Neuron (in vitro differentiated cells): ENCODE results near the gene SPTBN5.

Source experiments
- H2AFZ ChIP-seq: one replicate; pipeline ENCODE4 v1.6.1; 2013; ENCODE audit warnings: low read depth, mild to moderate bottlenecking, inconsistent platforms, low read length, moderate library complexity
- H3K27me3 ChIP-seq: one replicate; pipeline ENCODE4 v1.6.1; 2013; ENCODE audit warnings: low read length; ENCODE audit not compliant: insufficient read depth
- H3K36me3 ChIP-seq: one replicate; pipeline ENCODE4 v1.6.1; 2013; ENCODE audit warnings: low read length; ENCODE audit not compliant: insufficient read depth
- H3K4me1 ChIP-seq: one replicate; pipeline ENCODE4 v1.6.1; 2013; ENCODE audit warnings: low read length; ENCODE audit not compliant: insufficient read depth
- H3K4me3 ChIP-seq: 2 replicates; pipeline ENCODE4 v1.5.1; 2013; ENCODE audit warnings: mild to moderate bottlenecking, low read length, moderate library complexity
- H3K9me3 ChIP-seq: one replicate; pipeline ENCODE4 v1.6.1; 2013; ENCODE audit warnings: low read length

SPTBN5 gene

GRCh38 chr15:41871175-41871905, 22.5 kb downstream of the SPTBN5 start:
- Histone ChIP-seq H3K9me3 (no peaks in the 10 kb centered on the region), H3K36me3 (no peaks in the 10 kb centered on the region), H2AFZ (no peak overlapping the region), H3K4me3 (no peak overlapping the region), H3K4me1 (peaks cover 6% of the 10 kb centered on the region), H3K27me3 (no peaks in the 10 kb centered on the region)

- Histone ChIP-seq H3K4me3 (no peak overlapping the region), H3K36me3 (no peaks in the 10 kb centered on the region), H3K27me3 (no peaks in the 10 kb centered on the region), H3K9me3 (no peaks in the 10 kb centered on the region), H3K4me1 (peaks cover 12% of the 10 kb centered on the region), H2AFZ (no peak overlapping the region)
Observed at GRCh38 chr15:41870689-41871081, 23.2 kb downstream of the SPTBN5 start.

- H2AFZ ChIP-seq = no peak overlapping the region
- no peak overlapping the region for H3K4me3 ChIP-seq
- no peaks in the 10 kb centered on the region for H3K9me3 ChIP-seq
- H3K36me3 ChIP-seq = no peaks in the 10 kb centered on the region
- no peaks in the 10 kb centered on the region for H3K27me3 ChIP-seq
- H3K4me1 ChIP-seq = peaks cover 12% of the 10 kb centered on the region
Observed at GRCh38 chr15:41869770-41870688, 23.8 kb downstream of the SPTBN5 start.

- no peak overlapping the region for H3K4me3 ChIP-seq
- H2AFZ ChIP-seq = no peak overlapping the region
- H3K9me3 ChIP-seq = no peaks in the 10 kb centered on the region
Observed at GRCh38 chr15:41868321-41868720, 25.5 kb downstream of the SPTBN5 start.

GRCh38 chr15:41866872-41867579, 26.8 kb downstream of the SPTBN5 start:
- Histone ChIP-seq H3K27me3 (no peaks in the 10 kb centered on the region), H3K9me3 (no peaks in the 10 kb centered on the region), H3K4me1 (peaks cover 12% of the 10 kb centered on the region), H3K36me3 (no peaks in the 10 kb centered on the region), H2AFZ (no peak overlapping the region), H3K4me3 (no peak overlapping the region)

More at GRCh38 chr15:41868321-41868720, 25.5 kb downstream of the SPTBN5 start:
- Histone ChIP-seq H3K4me1 (peaks cover 12% of the 10 kb centered on the region), H3K36me3 (no peaks in the 10 kb centered on the region), H3K27me3 (no peaks in the 10 kb centered on the region)

- Histone ChIP-seq H3K9me3 (no peaks in the 10 kb centered on the region), H2AFZ (no peak overlapping the region), H3K36me3 (no peaks in the 10 kb centered on the region), H3K4me1 (peaks cover 12% of the 10 kb centered on the region), H3K4me3 (no peak overlapping the region), H3K27me3 (no peaks in the 10 kb centered on the region)
Observed at GRCh38 chr15:41866263-41866703, 27.6 kb downstream of the SPTBN5 start.

GRCh38 chr15:41865490-41866055, 28.3 kb downstream of the SPTBN5 start:
- Histone ChIP-seq H2AFZ (no peak overlapping the region), H3K4me1 (peaks cover 12% of the 10 kb centered on the region), H3K27me3 (no peaks in the 10 kb centered on the region), H3K36me3 (no peaks in the 10 kb centered on the region), H3K9me3 (no peaks in the 10 kb centered on the region), H3K4me3 (no peak overlapping the region)

- Histone ChIP-seq H3K9me3 (no peaks in the 10 kb centered on the region), H3K4me3 (no peak overlapping the region), H3K4me1 (peaks cover 12% of the 10 kb centered on the region)
Observed at GRCh38 chr15:41862515-41863116, 31.2 kb downstream of the SPTBN5 start.

GRCh38 chr15:41861736-41862356, 32.0 kb downstream of the SPTBN5 start:
- Histone ChIP-seq H3K36me3 (no peaks in the 10 kb centered on the region), H3K4me3 (no peak overlapping the region), H2AFZ (no peak overlapping the region), H3K4me1 (peaks cover 11% of the 10 kb centered on the region), H3K27me3 (no peaks in the 10 kb centered on the region), H3K9me3 (no peaks in the 10 kb centered on the region)

More at GRCh38 chr15:41862515-41863116, 31.2 kb downstream of the SPTBN5 start:
- Histone ChIP-seq H3K27me3 (no peaks in the 10 kb centered on the region), H2AFZ (no peak overlapping the region), H3K36me3 (no peaks in the 10 kb centered on the region)

GRCh38 chr15:41860049-41860828, 33.6 kb downstream of the SPTBN5 start:
- Histone ChIP-seq H3K27me3 (no peaks in the 10 kb centered on the region), H3K9me3 (no peaks in the 10 kb centered on the region), H2AFZ (no peak overlapping the region), H3K36me3 (no peaks in the 10 kb centered on the region), H3K4me3 (no peak overlapping the region), H3K4me1 (peaks cover 4% of the 10 kb centered on the region)

- Histone ChIP-seq H3K9me3 (no peaks in the 10 kb centered on the region), H3K4me3 (no peak overlapping the region), H3K27me3 (no peaks in the 10 kb centered on the region)
Observed at GRCh38 chr15:41858756-41859155, 35.1 kb downstream of the SPTBN5 start.

More at GRCh38 chr15:41858756-41859155, 35.1 kb downstream of the SPTBN5 start:
- Histone ChIP-seq H3K36me3 (no peaks in the 10 kb centered on the region), H3K4me1 (peaks cover 7% of the 10 kb centered on the region), H2AFZ (no peak overlapping the region)
